SK-N-SH (cell line): Measurements from ENCODE around the gene VDR. TPM values are rescaled to one million over a fixed set of nuclear protein-coding genes. Genes with fewer than 3 reads are reported as not detected.

Source experiments
- CTCF ChIA-PET: fragments of 300-600, 350-600 bp; formaldehyde crosslinking; extraction: SDS; loops from one replicate; lab custom pipeline; 2021; lab: Yijun Ruan, JAX
- POLR2A ChIA-PET: fragments of 350-600 bp; sonication (Branson Sonifier 250); formaldehyde crosslinking; extraction: SDS; loops from one replicate; lab custom pipeline; 2020; ENCODE audit warnings: antibody characterized with exemption, inconsistent platforms; lab: Yijun Ruan, JAX
- DNase-seq: peaks from one replicate; pipeline ENCODE4 v3.0.0; 2012
- H2AFZ ChIP-seq: fragments of 200-600 bp; sonication (generic); 2 replicates; pipeline ENCODE4 v1.8.1; 2016; ENCODE audit warnings: antibody characterized with exemption, mild to moderate bottlenecking, low read depth
- H3F3A ChIP-seq: fragments of 200-600 bp; sonication (generic); replicated peaks from 2 replicates; pipeline ENCODE3; 2016; ENCODE audit warnings: antibody characterized with exemption, mild to moderate bottlenecking; ENCODE audit not compliant: insufficient read depth
- H3K27ac ChIP-seq, 2 experiments: fragments of 200-500 bp in 1 of 2; fragments of 200-600 bp in 1 of 2; sonication (Bioruptor generic) in 1 of 2; sonication (generic), shearing (Covaris generic) in 1 of 2; 2 replicates each; pipeline versions ENCODE4 v1.5.1 to v1.6.1; 2014 to 2016; ENCODE audit warnings: low read depth in 2 of 2, inconsistent platforms in 1 of 2, low read length in 1 of 2, mild to moderate bottlenecking in 1 of 2, mixed read lengths in 1 of 2
- H3K27me3 ChIP-seq: fragments of 200-600 bp; sonication (generic), shearing (Covaris generic); 2 replicates; pipeline ENCODE4 v1.6.1; 2016; ENCODE audit warnings: mixed run types; ENCODE audit not compliant: insufficient read depth
- H3K36me3 ChIP-seq, 2 experiments: fragments of 200-500 bp in 1 of 2; fragments of 200-600 bp in 1 of 2; sonication (Bioruptor generic) in 1 of 2; sonication (generic) in 1 of 2; replicated peaks in 1 of 2; 2 replicates each; pipeline versions ENCODE3 to v1.5.1; 2014 to 2016; ENCODE audit warnings: low read length in 1 of 2, mild to moderate bottlenecking in 1 of 2; ENCODE audit not compliant: insufficient read depth in 2 of 2, control insufficient read depth in 1 of 2
- H3K4me1 ChIP-seq, 2 experiments: fragments of 200-500 bp in 1 of 2; fragments of 200-600 bp in 1 of 2; sonication (Bioruptor generic) in 1 of 2; sonication (generic), shearing (Covaris generic) in 1 of 2; 2 replicates each; pipeline versions ENCODE4 v1.5.1 to v1.6.1; 2014 to 2016; ENCODE audit warnings: low read depth in 1 of 2, low read length in 1 of 2, mixed run types in 1 of 2; ENCODE audit not compliant: insufficient read depth in 2 of 2, control insufficient read depth in 1 of 2
- H3K4me2 ChIP-seq: fragments of 200-600 bp; sonication (generic), shearing (Covaris generic); 2 replicates; pipeline ENCODE4 v1.6.1; 2017; ENCODE audit warnings: mixed run types
- H3K4me3 ChIP-seq, 2 experiments: fragments of 200-500 bp in 1 of 2; fragments of 200-600 bp in 1 of 2; sonication (Bioruptor generic) in 1 of 2; sonication (generic), shearing (Covaris generic) in 1 of 2; 2 replicates each; pipeline versions ENCODE4 v1.5.1 to v1.8.1; 2014 to 2016; ENCODE audit warnings: low read depth in 2 of 2, inconsistent platforms in 1 of 2, low read length in 1 of 2, mild to moderate bottlenecking in 1 of 2, mixed read lengths in 1 of 2, moderate library complexity in 1 of 2
- H3K79me2 ChIP-seq: fragments of 200-600 bp; sonication (generic); 2 replicates; pipeline ENCODE4 v1.8.1; 2017; ENCODE audit warnings: mild to moderate bottlenecking; ENCODE audit not compliant: insufficient read depth
- H3K9ac ChIP-seq: fragments of 200-600 bp; sonication (generic); 2 replicates; pipeline ENCODE4 v1.6.1; 2017; ENCODE audit warnings: mixed run types
- H3K9me2 ChIP-seq: fragments of 200-600 bp; sonication (generic); 2 replicates; pipeline ENCODE4 v1.6.1; 2017; ENCODE audit warnings: mixed run types
- H3K9me3 ChIP-seq: fragments of 200-600 bp; sonication (generic); 2 replicates; pipeline ENCODE4 v1.6.1; 2017; ENCODE audit warnings: mixed run types, mild to moderate bottlenecking, moderate library complexity
- H4K20me1 ChIP-seq: fragments of 200-600 bp; sonication (generic); 2 replicates; pipeline ENCODE4 v1.6.1; 2017; ENCODE audit warnings: mild to moderate bottlenecking, mixed run types; ENCODE audit not compliant: insufficient read depth
- CHD2 ChIP-seq: fragments of 150-350 bp; IDR thresholded peaks from 2 replicates; pipeline ENCODE4 v1.6.1; 2018; ENCODE audit warnings: low read length; ENCODE audit not compliant: partially characterized antibody
- ELF1 ChIP-seq: IDR thresholded peaks from 2 replicates; pipeline ENCODE4 v1.4.0; 2012
- EZH2phosphoT487 ChIP-seq: fragments of 200-600 bp; sonication (generic); IDR thresholded peaks from 2 replicates; pipeline ENCODE4 v1.6.1; 2017; ENCODE audit warnings: low read depth, mixed run types, mild to moderate bottlenecking, antibody characterized with exemption, moderate library complexity, borderline replicate concordance
- GATA2 ChIP-seq: sonication (generic); formaldehyde crosslinking; IDR thresholded peaks from 2 replicates; pipeline ENCODE4 v1.5.0; 2020; ENCODE audit warnings: mild to moderate bottlenecking, missing genetic modification reagents
- JUND ChIP-seq: IDR thresholded peaks from 2 replicates; pipeline ENCODE4 v1.4.0; 2012
- MXI1 ChIP-seq: IDR thresholded peaks from 2 replicates; pipeline ENCODE4 v1.6.1; 2012; ENCODE audit warnings: mild to moderate bottlenecking, low read depth, low read length, improper control_type of control experiment
- POLR2AphosphoS5 ChIP-seq: IDR thresholded peaks from 2 replicates; pipeline ENCODE4 v1.6.1; 2012; ENCODE audit warnings: low read depth, low read length
- SIN3A ChIP-seq: IDR thresholded peaks from 2 replicates; pipeline ENCODE4 v1.6.1; 2012; ENCODE audit warnings: low read depth, mild to moderate bottlenecking, low read length, moderate library complexity, borderline replicate concordance
- WGBS: methylation state at CpG from one replicate; pipeline ENCODE4 v1.1.6; 2017; ENCODE audit warnings: low lambda C conversion rate; 5-methylcytosine and 5-hydroxymethylcytosine counted together
- polyA plus RNA-seq, 3 experiments: library from polyadenylated mRNA; depleted of rRNA; stranded (reverse); fragments of >200 nt; gene quantifications; 2 replicates each; pipeline ENCODE4 v1.2.3, GENCODE V29; 2012
- TF ChIP-seq, protein P1 (sequence below): IDR thresholded peaks from 2 replicates; pipeline ENCODE4 v1.6.1; 2012; ENCODE audit warnings: mild to moderate bottlenecking, low read depth, low read length, moderate library complexity
- TF ChIP-seq, protein P2 (sequence below): fragments of 150-350 bp; IDR thresholded peaks from 2 replicates; pipeline ENCODE4 v1.6.1; 2017; ENCODE audit warnings: antibody characterized with exemption, low read length, low read depth, borderline replicate concordance
- TF ChIP-seq, protein P3 (sequence below): IDR thresholded peaks from 2 replicates; pipeline ENCODE4 v1.4.0; 2012; ENCODE audit warnings: low read depth, borderline replicate concordance
- TF ChIP-seq, protein P4 (sequence below): fragments of 150-350 bp; IDR thresholded peaks from 2 replicates; pipeline ENCODE4 v1.6.1; 2016; ENCODE audit warnings: mild to moderate bottlenecking, low read depth, low read length

The VDR gene
- polyA plus RNA-seq, 1 of the 3 experiments (the other 2 are of a cell fraction): 0.33 TPM

DNA sequence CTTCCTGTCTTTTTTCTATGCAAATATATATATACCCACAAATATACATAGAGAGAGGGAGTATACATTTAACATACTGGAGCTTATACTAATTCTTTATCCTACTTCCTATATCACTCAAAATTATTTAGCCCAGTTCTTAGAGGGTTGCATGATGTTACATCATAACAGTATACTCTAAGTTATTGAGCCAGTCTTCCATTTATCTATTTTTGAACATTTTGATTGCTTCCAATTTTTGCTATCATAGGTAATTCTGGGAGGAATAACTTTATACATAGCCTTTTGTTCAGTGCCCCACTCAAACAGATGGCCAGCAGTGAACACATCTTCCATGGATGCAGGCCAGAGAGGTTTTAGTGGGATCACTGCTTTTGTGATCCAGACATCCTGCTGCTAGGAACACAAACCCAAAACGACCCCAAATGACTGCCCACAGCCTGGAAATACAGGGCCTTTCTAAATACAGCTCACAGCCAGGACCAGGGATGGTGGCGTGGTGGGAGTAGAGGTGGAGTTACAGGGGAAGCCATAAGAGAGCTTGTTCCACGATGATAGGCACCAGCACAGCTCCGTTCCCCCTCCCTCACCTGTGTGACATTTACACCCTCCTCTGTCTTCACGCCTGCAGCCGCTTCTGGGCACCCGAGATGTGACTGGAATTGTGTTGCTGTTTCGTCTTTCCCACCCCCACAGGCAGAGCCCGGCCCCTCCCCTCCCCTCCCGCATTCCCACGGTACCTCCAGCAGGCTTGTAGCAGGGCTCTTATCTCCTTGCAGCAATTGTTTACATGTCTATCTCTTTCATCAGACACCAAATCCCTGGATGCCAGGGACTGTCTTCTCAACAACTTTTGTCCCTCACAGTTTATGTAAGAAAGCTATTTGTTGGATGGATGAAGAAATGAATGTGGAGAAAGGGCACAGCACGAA, 54.4 kb downstream of the VDR start:
- H3K4me1 ChIP-seq: no peaks in the 10 kb centered on the region; a peak in 1 of 4 replicates
- no peaks in the 10 kb centered on the region for H3K36me3 ChIP-seq
- no peak for TF ChIP-seq ELF1
- TF ChIP-seq, protein P1, sequence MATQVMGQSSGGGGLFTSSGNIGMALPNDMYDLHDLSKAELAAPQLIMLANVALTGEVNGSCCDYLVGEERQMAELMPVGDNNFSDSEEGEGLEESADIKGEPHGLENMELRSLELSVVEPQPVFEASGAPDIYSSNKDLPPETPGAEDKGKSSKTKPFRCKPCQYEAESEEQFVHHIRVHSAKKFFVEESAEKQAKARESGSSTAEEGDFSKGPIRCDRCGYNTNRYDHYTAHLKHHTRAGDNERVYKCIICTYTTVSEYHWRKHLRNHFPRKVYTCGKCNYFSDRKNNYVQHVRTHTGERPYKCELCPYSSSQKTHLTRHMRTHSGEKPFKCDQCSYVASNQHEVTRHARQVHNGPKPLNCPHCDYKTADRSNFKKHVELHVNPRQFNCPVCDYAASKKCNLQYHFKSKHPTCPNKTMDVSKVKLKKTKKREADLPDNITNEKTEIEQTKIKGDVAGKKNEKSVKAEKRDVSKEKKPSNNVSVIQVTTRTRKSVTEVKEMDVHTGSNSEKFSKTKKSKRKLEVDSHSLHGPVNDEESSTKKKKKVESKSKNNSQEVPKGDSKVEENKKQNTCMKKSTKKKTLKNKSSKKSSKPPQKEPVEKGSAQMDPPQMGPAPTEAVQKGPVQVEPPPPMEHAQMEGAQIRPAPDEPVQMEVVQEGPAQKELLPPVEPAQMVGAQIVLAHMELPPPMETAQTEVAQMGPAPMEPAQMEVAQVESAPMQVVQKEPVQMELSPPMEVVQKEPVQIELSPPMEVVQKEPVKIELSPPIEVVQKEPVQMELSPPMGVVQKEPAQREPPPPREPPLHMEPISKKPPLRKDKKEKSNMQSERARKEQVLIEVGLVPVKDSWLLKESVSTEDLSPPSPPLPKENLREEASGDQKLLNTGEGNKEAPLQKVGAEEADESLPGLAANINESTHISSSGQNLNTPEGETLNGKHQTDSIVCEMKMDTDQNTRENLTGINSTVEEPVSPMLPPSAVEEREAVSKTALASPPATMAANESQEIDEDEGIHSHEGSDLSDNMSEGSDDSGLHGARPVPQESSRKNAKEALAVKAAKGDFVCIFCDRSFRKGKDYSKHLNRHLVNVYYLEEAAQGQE: no peak
- TF ChIP-seq, protein P2, sequence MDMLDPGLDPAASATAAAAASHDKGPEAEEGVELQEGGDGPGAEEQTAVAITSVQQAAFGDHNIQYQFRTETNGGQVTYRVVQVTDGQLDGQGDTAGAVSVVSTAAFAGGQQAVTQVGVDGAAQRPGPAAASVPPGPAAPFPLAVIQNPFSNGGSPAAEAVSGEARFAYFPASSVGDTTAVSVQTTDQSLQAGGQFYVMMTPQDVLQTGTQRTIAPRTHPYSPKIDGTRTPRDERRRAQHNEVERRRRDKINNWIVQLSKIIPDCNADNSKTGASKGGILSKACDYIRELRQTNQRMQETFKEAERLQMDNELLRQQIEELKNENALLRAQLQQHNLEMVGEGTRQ: no peak
- no peak for TF ChIP-seq POLR2AphosphoS5
- TF ChIP-seq, protein P3, sequence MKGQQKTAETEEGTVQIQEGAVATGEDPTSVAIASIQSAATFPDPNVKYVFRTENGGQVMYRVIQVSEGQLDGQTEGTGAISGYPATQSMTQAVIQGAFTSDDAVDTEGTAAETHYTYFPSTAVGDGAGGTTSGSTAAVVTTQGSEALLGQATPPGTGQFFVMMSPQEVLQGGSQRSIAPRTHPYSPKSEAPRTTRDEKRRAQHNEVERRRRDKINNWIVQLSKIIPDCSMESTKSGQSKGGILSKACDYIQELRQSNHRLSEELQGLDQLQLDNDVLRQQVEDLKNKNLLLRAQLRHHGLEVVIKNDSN: no peak
- TF ChIP-seq EZH2phosphoT487: no peak
- no peaks in the 10 kb centered on the region for H3K79me2 ChIP-seq
- no peak overlapping the region for H2AFZ ChIP-seq
- H3K27me3 ChIP-seq: no peaks in the 10 kb centered on the region
- DNase-seq: no peak
- no peaks in the 10 kb centered on the region for H3K9me2 ChIP-seq
- CTCF ChIA-PET: interaction anchor here (0.5 to 11.0 kb wide), 4 partner anchors 11 to 99 kb away, joined by 3 to 90 read pairs (median 4); no protein-coding TSS in a partner anchor
- H3K4me2 ChIP-seq: no peak overlapping the region
- no peak overlapping the region for H3K27ac ChIP-seq
- H3F3A ChIP-seq: no peaks in the 10 kb centered on the region
- WGBS: 54% methylated on average over 12 of the region's 12 CpGs
- H3K9me3 ChIP-seq: no peaks in the 10 kb centered on the region
- no peak overlapping the region for H3K9ac ChIP-seq
- H3K4me3 ChIP-seq: no peak overlapping the region
- H4K20me1 ChIP-seq: no peaks in the 10 kb centered on the region
- POLR2A ChIA-PET: interaction anchor here (1.2 kb wide), 1 partner anchor 13 kb away, joined by 3 read pairs; no protein-coding TSS in a partner anchor

DNA sequence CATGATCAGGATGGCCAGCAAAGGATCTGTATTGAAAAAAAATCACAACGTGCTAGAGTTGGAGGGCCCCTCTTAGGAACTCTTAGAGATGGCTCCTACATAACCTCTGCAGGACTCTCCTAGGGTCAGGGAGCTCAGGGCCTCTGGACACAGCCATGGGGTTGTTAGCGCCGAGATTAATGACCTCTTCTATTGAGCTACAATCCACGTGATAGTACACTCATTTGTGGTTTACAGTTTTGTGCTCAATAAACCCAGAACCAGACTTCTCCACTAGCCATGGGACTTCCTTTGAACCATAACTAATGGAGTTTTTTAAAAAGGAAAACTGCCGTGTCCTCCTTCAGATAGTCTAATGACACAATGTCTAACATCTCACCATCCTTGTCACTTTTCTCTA, 55.5 kb downstream of the VDR start:
- ChIA-PET POLR2A (no interaction called here), CTCF (interaction anchor here (11.0 to 25.6 kb wide), 3 partner anchors 9 to 137 kb away, joined by 90 to 458 read pairs (median 387); partner anchors contain the start of genes RPAP3 and SLC48A1)
- no peak overlapping the region for H2AFZ ChIP-seq
- H3F3A ChIP-seq: no peaks in the 10 kb centered on the region
- H3K9me3 ChIP-seq: no peaks in the 10 kb centered on the region
- H3K4me3 ChIP-seq: no peak overlapping the region
- H3K4me2 ChIP-seq: no peak overlapping the region
- H4K20me1 ChIP-seq: no peaks in the 10 kb centered on the region
- no peaks in the 10 kb centered on the region for H3K79me2 ChIP-seq
- no peak overlapping the region for H3K27ac ChIP-seq
- no peak for TF ChIP-seq JUND
- no peak for TF ChIP-seq SIN3A
- no peak for TF ChIP-seq MXI1
- TF ChIP-seq, protein P2: no peak
- TF ChIP-seq CHD2: no peak
- no peak for TF ChIP-seq GATA2 (CRISPR knock-in tag)
- TF ChIP-seq, protein P4, sequence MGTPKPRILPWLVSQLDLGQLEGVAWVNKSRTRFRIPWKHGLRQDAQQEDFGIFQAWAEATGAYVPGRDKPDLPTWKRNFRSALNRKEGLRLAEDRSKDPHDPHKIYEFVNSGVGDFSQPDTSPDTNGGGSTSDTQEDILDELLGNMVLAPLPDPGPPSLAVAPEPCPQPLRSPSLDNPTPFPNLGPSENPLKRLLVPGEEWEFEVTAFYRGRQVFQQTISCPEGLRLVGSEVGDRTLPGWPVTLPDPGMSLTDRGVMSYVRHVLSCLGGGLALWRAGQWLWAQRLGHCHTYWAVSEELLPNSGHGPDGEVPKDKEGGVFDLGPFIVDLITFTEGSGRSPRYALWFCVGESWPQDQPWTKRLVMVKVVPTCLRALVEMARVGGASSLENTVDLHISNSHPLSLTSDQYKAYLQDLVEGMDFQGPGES: no peak
- no peaks in the 10 kb centered on the region for H3K9me2 ChIP-seq
- H3K36me3 ChIP-seq: no peaks in the 10 kb centered on the region
- H3K9ac ChIP-seq: no peak overlapping the region
- H3K4me1 ChIP-seq: peaks cover 0 to 8% of the 10 kb centered on the region in 2 experiments; a peak in 1 of 4 replicates
- DNase-seq: no peak
- no peaks in the 10 kb centered on the region; the same call in 1 of the 2 replicates for H3K27me3 ChIP-seq
- 68% methylated on average over 5 of the region's 5 CpGs for WGBS
